PFSK-1 (cell line): Measurements from ENCODE around the gene HPSE.

Source experiments
- FOXP2 ChIP-seq: optimal IDR thresholded peaks from 2 replicates; pipeline ENCODE3; 2011; ENCODE audit warnings: borderline replicate concordance, control low read depth, inconsistent platforms; ENCODE audit not compliant: insufficient read depth; ENCODE audit errors: extremely low read length, extremely low read depth
- POLR2AphosphoS5 ChIP-seq: IDR thresholded peaks from 2 replicates; pipeline ENCODE4 v1.6.1; 2012; ENCODE audit warnings: low read depth, mild to moderate bottlenecking, control low read depth, low read length, moderate library complexity
- SIN3A ChIP-seq: IDR thresholded peaks from 2 replicates; pipeline ENCODE4 v1.6.1; 2012; ENCODE audit warnings: mild to moderate bottlenecking, low read length, moderate library complexity, borderline replicate concordance; ENCODE audit not compliant: insufficient read depth
- TAF1 ChIP-seq: IDR thresholded peaks from 2 replicates; pipeline ENCODE4 v1.6.1; 2012; ENCODE audit warnings: low read length, control low read depth, borderline replicate concordance; ENCODE audit not compliant: insufficient read depth
- TF ChIP-seq, protein P1 (sequence below), 2 experiments: IDR thresholded peaks; 2 replicates each; pipeline versions ENCODE4 v1.6.1 to v1.8.0; 2011 to 2012; ENCODE audit warnings: low read depth in 2 of 2, low read length in 2 of 2, control low read depth in 1 of 2, inconsistent platforms in 1 of 2, mild to moderate bottlenecking in 1 of 2, moderate library complexity in 1 of 2; ENCODE audit not compliant: insufficient read depth in 1 of 2

HPSE gene

DNA sequence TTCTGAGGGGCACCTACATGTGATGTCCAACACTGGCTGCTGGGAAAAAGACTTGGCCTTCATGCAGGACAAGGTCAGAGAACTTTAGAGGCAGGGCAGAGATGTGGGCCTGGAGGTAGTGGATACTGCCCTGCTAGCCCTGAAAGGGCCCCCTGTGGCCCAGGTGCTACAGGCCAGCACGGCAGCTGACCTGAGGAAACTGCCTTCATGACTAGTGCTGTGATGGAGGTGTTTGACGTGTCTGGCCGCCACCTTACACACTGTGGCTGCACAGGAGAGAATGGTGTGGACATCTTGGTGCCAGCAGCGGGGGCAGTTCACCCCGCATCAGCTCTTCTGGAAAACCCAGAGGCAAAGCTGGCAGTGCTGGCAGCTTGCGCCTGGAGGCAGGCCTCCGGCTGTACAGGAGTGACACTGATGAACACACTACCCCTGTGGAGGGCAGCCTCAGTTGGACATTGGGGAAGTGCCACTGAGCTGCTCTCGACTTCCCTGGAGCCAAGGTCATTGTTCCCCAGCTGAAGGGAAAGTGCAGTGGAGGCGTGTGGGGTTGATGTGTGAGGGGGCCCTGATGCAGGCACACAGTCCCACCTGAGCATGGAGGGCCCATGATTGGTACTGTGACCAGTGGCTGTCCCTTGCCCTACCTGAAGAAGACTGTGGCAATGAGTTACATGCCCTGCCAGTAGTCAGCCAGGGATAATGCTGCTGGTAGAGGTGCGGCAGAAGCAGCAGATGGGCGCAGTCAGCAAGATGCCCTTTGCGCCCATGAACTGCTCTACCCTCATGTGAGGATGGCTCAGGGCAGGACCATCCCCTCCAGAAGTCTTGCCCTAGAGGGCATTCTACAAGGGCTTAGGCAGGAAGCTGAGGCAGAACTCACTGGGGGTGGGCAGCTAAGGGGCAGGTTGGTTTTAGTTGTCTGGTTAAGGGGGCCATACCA lies 87.0 kb downstream of the HPSE start:
- no peak for TF ChIP-seq POLR2AphosphoS5
- TF ChIP-seq SIN3A, result no peak
- TF ChIP-seq, protein P1, sequence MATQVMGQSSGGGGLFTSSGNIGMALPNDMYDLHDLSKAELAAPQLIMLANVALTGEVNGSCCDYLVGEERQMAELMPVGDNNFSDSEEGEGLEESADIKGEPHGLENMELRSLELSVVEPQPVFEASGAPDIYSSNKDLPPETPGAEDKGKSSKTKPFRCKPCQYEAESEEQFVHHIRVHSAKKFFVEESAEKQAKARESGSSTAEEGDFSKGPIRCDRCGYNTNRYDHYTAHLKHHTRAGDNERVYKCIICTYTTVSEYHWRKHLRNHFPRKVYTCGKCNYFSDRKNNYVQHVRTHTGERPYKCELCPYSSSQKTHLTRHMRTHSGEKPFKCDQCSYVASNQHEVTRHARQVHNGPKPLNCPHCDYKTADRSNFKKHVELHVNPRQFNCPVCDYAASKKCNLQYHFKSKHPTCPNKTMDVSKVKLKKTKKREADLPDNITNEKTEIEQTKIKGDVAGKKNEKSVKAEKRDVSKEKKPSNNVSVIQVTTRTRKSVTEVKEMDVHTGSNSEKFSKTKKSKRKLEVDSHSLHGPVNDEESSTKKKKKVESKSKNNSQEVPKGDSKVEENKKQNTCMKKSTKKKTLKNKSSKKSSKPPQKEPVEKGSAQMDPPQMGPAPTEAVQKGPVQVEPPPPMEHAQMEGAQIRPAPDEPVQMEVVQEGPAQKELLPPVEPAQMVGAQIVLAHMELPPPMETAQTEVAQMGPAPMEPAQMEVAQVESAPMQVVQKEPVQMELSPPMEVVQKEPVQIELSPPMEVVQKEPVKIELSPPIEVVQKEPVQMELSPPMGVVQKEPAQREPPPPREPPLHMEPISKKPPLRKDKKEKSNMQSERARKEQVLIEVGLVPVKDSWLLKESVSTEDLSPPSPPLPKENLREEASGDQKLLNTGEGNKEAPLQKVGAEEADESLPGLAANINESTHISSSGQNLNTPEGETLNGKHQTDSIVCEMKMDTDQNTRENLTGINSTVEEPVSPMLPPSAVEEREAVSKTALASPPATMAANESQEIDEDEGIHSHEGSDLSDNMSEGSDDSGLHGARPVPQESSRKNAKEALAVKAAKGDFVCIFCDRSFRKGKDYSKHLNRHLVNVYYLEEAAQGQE (IDR thresholded peaks at IDR 0.05; ENCODE audit: insufficient read depth in 1 of 2, low read depth in 2 of 2, low read length in 2 of 2), result no peak
- TF ChIP-seq TAF1, result no peak
- no peak for TF ChIP-seq FOXP2
